ENCODE data around the gene BMF.

- TF ChIP-seq, protein P1, sequence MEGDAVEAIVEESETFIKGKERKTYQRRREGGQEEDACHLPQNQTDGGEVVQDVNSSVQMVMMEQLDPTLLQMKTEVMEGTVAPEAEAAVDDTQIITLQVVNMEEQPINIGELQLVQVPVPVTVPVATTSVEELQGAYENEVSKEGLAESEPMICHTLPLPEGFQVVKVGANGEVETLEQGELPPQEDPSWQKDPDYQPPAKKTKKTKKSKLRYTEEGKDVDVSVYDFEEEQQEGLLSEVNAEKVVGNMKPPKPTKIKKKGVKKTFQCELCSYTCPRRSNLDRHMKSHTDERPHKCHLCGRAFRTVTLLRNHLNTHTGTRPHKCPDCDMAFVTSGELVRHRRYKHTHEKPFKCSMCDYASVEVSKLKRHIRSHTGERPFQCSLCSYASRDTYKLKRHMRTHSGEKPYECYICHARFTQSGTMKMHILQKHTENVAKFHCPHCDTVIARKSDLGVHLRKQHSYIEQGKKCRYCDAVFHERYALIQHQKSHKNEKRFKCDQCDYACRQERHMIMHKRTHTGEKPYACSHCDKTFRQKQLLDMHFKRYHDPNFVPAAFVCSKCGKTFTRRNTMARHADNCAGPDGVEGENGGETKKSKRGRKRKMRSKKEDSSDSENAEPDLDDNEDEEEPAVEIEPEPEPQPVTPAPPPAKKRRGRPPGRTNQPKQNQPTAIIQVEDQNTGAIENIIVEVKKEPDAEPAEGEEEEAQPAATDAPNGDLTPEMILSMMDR (IDR thresholded peaks at IDR 0.05; ENCODE audit: poor library complexity) = no peak
- no peak for TF ChIP-seq EZH2 (IDR thresholded peaks at IDR 0.05; ENCODE audit: borderline replicate concordance)
- TF ChIP-seq EZH2phosphoT487 (IDR thresholded peaks at IDR 0.05; ENCODE audit: low read depth, severe bottlenecking, unreplicated experiment) = no peak
Observed at GRCh38 chr15:40064231-40064894, 44.3 kb downstream of the BMF start.

All from hepatocyte (in vitro differentiated cells).